Left lung (tissue), 10 donors: Measurements from ENCODE around the gene CROCC. TPM values are rescaled to one million over a fixed set of nuclear protein-coding genes. Genes with fewer than 3 reads are reported as not detected.
A peak's percentile ranks its signal among the peaks of the same experiment; 100 is the strongest.

Experiments used
- ATAC-seq: fragments of 200-7000 bp; cut with Tn5 transposase; one replicate; pipeline ENCODE4 v1.9.1; 2020; ENCODE audit warnings: moderate library complexity
- DNase-seq, 4 donors: peaks; one replicate each; pipeline ENCODE4 v3.0.0-alpha.2; 2013 to 2020
- H3K27ac ChIP-seq, 2 donors: fragments of 200-600 bp; sonication (generic) in 1 of 2; one replicate each; pipeline versions ENCODE4 v1.5.0 to v1.8.0; 2020 to 2021
- H3K27me3 ChIP-seq, 2 donors: fragments of 200-600 bp; sonication (generic) in 1 of 2; one replicate each; pipeline versions ENCODE4 v1.5.0 to v1.8.0; 2020 to 2021
- H3K36me3 ChIP-seq, 2 donors: fragments of 200-600 bp; sonication (generic) in 1 of 2; one replicate each; pipeline versions ENCODE4 v1.5.0 to v1.8.0; 2020 to 2021
- H3K4me1 ChIP-seq, 2 donors: fragments of 200-600 bp; one replicate each; pipeline ENCODE4 v1.8.0; 2021
- H3K4me3 ChIP-seq, 2 donors: fragments of 200-600 bp; sonication (generic) in 1 of 2; one replicate each; pipeline versions ENCODE4 v1.5.0 to v1.8.0; 2020 to 2021; ENCODE audit warnings: mild to moderate bottlenecking in 1 of 2
- H3K9me3 ChIP-seq, 2 donors: fragments of 200-600 bp; sonication (generic) in 1 of 2; one replicate each; pipeline versions ENCODE4 v1.5.0 to v1.8.0; 2020 to 2021
- intact Hi-C, 2 donors: fragments of 100-400 bp; cut with DNase I; formaldehyde crosslinking; loops; one replicate each; pipeline versions ENCODE4 v1.11.2 to v1.14.2; 2022
- polyA plus RNA-seq, 6 donors: library from polyadenylated mRNA; unstranded; fragments of 120-200 nt; gene quantifications; one replicate each; pipeline ENCODE4 v1.2.1, GENCODE V29; 2013; ENCODE audit not compliant: insufficient read length in 6 of 6
- total RNA-seq, 2 donors: library from RNA; stranded (reverse); fragmentation: NEBNext Ultra II Directional; extraction: Animal tissue kit (Norgen Biotek cat#: 25700); gene quantifications; one replicate each; pipeline ENCODE4 v1.2.1, GENCODE V29; 2021
- TF ChIP-seq, protein P1 (sequence below), 2 donors: fragments of 200-600 bp; sonication (generic) in 1 of 2; IDR thresholded peaks; one replicate each; pipeline versions ENCODE4 v1.5.0 to v1.8.0; 2021; ENCODE audit warnings: antibody characterized with exemption in 2 of 2
- donor health status: DM: no; HTN: yes; CAD: no.
- donor health status: DM: no; HTN: no; CAD: no.

The CROCC gene
- total and polyA plus RNA-seq, 8 donors = 19.1 to 66.2 (median 53.9) TPM

DNA sequence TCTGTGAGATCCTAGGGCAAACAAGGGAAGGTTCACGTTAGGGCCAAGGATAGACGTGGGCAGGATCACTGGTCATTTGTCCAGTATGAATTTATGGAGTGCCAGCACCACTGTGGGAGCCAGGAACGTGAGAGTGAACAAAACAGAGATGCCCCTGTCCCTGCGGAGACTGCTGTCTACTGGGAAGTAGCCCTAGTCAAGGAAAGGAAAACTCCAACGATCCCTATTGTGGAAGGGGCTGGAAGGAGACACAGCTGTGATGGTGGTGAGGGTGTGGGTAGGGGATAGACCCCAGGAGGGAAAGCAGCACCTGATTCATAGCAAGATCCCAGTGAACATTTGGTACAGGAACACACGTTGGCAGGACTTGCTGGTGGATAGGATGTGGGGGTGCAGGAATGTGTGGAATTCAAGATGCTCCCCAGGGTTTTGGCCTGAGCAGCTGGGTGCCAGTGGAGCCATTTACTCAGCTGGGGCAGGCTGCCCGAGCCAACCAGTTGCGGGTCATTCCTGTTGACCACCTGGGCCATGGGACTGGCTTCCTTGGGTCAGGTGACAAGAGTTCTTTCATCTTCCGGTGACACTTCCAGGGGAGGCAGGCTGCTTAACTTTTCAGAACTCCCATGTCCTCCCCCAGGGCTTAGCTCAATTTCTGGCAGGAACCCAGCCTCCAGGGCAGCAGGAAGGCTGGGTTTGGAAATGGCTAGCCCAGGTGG is 91.2 kb downstream of the CROCC start:
- intact Hi-C loops = no loop called here
- Histone ChIP-seq H3K36me3 (peaks cover 0 to 6% of the 10 kb centered on the region in 2 donors), H3K27me3 (no peaks in the 10 kb centered on the region), H3K27ac (no peak overlapping the region), H3K4me3 (no peak overlapping the region), H3K4me1 (peaks cover 9 to 63% of the 10 kb centered on the region in 2 donors), H3K9me3 (no peaks in the 10 kb centered on the region)
- no peak for DNase-seq
- TF ChIP-seq, protein P1, sequence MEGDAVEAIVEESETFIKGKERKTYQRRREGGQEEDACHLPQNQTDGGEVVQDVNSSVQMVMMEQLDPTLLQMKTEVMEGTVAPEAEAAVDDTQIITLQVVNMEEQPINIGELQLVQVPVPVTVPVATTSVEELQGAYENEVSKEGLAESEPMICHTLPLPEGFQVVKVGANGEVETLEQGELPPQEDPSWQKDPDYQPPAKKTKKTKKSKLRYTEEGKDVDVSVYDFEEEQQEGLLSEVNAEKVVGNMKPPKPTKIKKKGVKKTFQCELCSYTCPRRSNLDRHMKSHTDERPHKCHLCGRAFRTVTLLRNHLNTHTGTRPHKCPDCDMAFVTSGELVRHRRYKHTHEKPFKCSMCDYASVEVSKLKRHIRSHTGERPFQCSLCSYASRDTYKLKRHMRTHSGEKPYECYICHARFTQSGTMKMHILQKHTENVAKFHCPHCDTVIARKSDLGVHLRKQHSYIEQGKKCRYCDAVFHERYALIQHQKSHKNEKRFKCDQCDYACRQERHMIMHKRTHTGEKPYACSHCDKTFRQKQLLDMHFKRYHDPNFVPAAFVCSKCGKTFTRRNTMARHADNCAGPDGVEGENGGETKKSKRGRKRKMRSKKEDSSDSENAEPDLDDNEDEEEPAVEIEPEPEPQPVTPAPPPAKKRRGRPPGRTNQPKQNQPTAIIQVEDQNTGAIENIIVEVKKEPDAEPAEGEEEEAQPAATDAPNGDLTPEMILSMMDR (IDR thresholded peaks at IDR 0.05) = no peak
- no peak for ATAC-seq

DNA sequence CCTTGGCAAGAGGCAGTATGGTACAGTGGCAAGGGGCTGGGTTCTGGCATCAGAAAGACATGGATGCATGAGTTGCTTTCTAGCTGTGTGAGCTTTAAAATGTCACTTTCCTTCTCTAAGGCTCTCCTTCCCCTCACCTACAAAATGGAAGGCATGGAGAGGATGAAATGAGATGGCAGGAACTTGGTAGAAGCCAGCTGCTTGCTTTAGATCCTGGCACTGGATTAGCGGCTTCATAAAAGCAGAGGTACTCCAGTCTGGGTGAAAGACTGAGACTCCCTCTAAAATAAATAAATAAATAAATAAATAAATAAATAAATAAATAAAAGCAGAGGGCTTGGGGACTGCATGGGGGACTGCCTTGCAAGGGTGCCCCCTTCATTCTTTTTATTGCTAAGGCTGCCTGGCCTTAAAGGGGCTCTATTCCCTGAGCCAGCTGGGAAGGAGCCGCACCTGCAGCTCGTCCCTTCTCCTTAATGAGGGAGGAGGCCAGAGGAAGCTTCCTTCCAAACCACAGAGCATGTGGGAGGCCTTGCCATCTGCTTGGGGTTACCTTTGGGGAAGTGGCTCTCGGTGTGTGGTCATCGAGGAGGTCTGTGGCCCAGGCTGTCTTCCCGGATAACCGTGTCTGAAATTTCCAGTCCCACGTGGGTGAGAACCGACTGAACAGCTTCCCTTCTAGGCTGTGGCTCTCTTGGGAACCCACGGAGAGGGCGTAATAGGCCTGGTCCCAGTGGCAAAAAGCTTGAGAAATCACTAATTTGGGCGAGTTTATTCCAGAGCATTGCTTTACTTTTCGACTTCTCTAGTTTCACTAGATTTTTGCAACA is 92.0 kb downstream of the CROCC start:
- Histone ChIP-seq H3K4me1 (peaks cover 9 to 58% of the 10 kb centered on the region in 2 donors), H3K9me3 (no peaks in the 10 kb centered on the region), H3K4me3 (no peak overlapping the region), H3K36me3 (peaks cover 7 to 14% of the 10 kb centered on the region in 2 donors), H3K27me3 (no peaks in the 10 kb centered on the region), H3K27ac (peak overlapping the region in 1 of 2 donors; percentile 15)
- intact Hi-C loops = no loop called here
- TF ChIP-seq, protein P1 (IDR thresholded peaks at IDR 0.05) = no peak
- DNase-seq = peak in 1 of 4 donors; percentile 58
- no peak for ATAC-seq

DNA sequence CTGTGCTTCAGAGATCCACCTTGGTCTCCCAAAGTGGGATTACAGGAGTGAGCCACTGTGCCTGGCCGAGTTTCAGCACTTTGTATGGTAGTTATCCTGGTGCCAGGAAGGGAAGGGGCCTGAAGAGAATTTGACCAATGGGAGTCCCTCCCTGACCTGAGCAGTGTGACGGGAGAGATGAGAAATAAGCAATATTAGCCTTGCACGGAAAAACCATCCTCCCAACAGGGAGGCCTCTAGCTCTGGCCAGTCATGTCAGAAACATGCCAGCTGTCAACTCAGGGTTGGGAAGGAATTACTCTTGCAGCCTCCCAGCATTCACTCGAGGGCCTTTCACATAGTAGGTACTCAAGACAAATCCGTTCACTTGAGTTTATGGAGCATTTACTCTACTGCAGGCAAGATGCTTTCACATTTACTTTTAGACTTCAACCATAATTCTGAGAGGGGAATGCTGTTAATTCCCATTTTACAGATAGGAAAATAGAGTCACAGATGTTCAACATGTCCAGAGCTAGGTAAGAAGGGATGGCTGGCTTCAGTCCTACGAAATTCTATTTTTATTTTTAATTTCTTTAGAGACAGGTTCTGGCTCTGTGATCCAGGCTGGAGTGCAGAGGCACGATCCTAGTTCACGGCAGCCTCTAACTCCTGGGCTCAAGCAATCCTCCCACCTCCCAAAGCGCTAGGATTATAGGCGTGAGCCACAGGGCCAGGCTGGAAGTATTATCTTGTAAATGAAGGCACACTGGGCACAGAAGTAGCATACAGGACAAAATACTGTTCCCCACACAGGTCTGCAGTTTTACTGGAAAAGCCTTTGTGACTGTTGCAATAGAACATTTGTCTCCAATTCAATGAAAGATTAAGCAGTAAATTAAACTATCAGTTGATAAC is 93.2 kb downstream of the CROCC start:
- ATAC-seq (no peak), DNase-seq (peak in 1 of 4 donors; percentile 4)
- intact Hi-C loops = no loop called here
- H3K4me1 ChIP-seq = peaks cover 9 to 47% of the 10 kb centered on the region in 2 donors
- H3K27me3 ChIP-seq = no peaks in the 10 kb centered on the region
- H3K9me3 ChIP-seq = no peaks in the 10 kb centered on the region
- H3K36me3 ChIP-seq = peaks cover 7 to 26% of the 10 kb centered on the region in 2 donors
- TF ChIP-seq, protein P1 (IDR thresholded peaks at IDR 0.05) = no peak
- H3K4me3 ChIP-seq = no peak overlapping the region
- no peak overlapping the region for H3K27ac ChIP-seq

DNA sequence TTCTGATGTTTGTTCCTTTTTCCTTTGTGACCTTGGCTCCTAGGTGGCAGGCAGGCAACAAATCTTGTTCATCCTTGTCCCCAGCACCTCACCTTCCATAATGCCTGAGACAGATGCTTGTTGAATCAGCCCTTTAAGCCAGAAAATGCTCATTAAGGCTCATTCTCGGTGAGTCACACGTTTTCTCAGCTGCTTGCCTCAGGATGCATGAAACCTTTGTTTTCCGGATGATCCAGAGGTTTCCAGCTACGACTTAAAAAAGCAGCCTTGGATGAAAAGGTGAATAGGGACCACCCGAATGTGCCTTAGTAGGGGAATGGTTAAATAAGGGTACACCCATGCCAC is 94.6 kb downstream of the CROCC start:
- TF ChIP-seq, protein P1 (IDR thresholded peaks at IDR 0.05) = no peak
- ATAC-seq (no peak), DNase-seq (no peak)
- H3K27ac ChIP-seq = no peak overlapping the region
- H3K9me3 ChIP-seq = no peaks in the 10 kb centered on the region
- no peak overlapping the region for H3K4me3 ChIP-seq
- peaks cover 0 to 34% of the 10 kb centered on the region in 2 donors for H3K4me1 ChIP-seq
- H3K36me3 ChIP-seq = peaks cover 7 to 40% of the 10 kb centered on the region in 2 donors
- H3K27me3 ChIP-seq = no peaks in the 10 kb centered on the region
- intact Hi-C loops = no loop called here
